ENCODE results near the gene BUD23.

Gene BUD23

GRCh38 chr7:73737491-73738219, 54.3 kb downstream of the BUD23 start:
- Histone ChIP-seq H3K27me3 (ENCODE audit: control insufficient read depth, insufficient read depth, low read length) (no peaks in the 10 kb centered on the region), H3K4me1 (peaks cover 21% of the 10 kb centered on the region), H3K27ac (no peak overlapping the region), H2AFZ (no peak overlapping the region), H3K4me2 (ENCODE audit: low read length) (peak overlapping the region; percentile 93), H3K9me3 (ENCODE audit: control insufficient read depth, low read length) (no peaks in the 10 kb centered on the region), H3K36me3 (ENCODE audit: control insufficient read depth, insufficient read depth, low read length) (no peaks in the 10 kb centered on the region), H3K4me3 (ENCODE audit: low read depth, low read length) (peak overlapping the region; percentile 81), H3K9ac (peak overlapping the region; percentile 24), H3K79me2 (no peaks in the 10 kb centered on the region)
- no peak for TF ChIP-seq CTCF (IDR thresholded peaks at IDR 0.05)

GRCh38 chr7:73738220-73738611, 54.8 kb downstream of the BUD23 start:
- no peaks in the 10 kb centered on the region for H3K9me3 ChIP-seq (ENCODE audit: control insufficient read depth, low read length)
- H3K9ac ChIP-seq = peak overlapping the region; percentile 24
- peak overlapping the region; percentile 89 for H3K27ac ChIP-seq
- no peaks in the 10 kb centered on the region for H3K36me3 ChIP-seq (ENCODE audit: control insufficient read depth, insufficient read depth, low read length)
- no peaks in the 10 kb centered on the region for H3K79me2 ChIP-seq
- peak overlapping the region; percentile 94 for H2AFZ ChIP-seq
- no peak for TF ChIP-seq CTCF (IDR thresholded peaks at IDR 0.05)
- H3K4me1 ChIP-seq = peaks cover 24% of the 10 kb centered on the region
- peak overlapping the region; percentile 81 for H3K4me3 ChIP-seq (ENCODE audit: low read depth, low read length)
- H3K4me2 ChIP-seq (ENCODE audit: low read length) = peak overlapping the region; percentile 93
- H3K27me3 ChIP-seq (ENCODE audit: control insufficient read depth, insufficient read depth, low read length) = no peaks in the 10 kb centered on the region

GRCh38 chr7:73738612-73739386, 55.4 kb downstream of the BUD23 start, which contains the start of gene ABHD11:
Gene ABHD11 (minus strand): TSS chr7:73738802. CDS start chr7:73738770, 32 bp downstream.
- Histone ChIP-seq H3K4me3 (ENCODE audit: low read depth, low read length) (peak within 1 kb of the TSS; percentile 81), H2AFZ (peak within 1 kb of the TSS; percentile 94), H3K27me3 (ENCODE audit: control insufficient read depth, insufficient read depth, low read length) (no peaks in the 10 kb centered on the region), H3K4me2 (ENCODE audit: low read length) (peak within 1 kb of the TSS; percentile 93), H3K9ac (peak within 1 kb of the TSS; percentile 28), H3K36me3 (ENCODE audit: control insufficient read depth, insufficient read depth, low read length) (no peaks in the 10 kb centered on the region), H3K27ac (peak within 1 kb of the TSS; percentile 89), H3K4me1 (peaks cover 30% of the 10 kb centered on the region), H3K79me2 (no peaks in the 10 kb centered on the region), H3K9me3 (ENCODE audit: control insufficient read depth, low read length) (no peaks in the 10 kb centered on the region)
- no peak for TF ChIP-seq CTCF (IDR thresholded peaks at IDR 0.05)

GRCh38 chr7:73739387-73739767, 56.0 kb downstream of the BUD23 start:
- Histone ChIP-seq H3K4me1 (peaks cover 30% of the 10 kb centered on the region), H3K27ac (peak overlapping the region; percentile 89), H3K4me2 (ENCODE audit: low read length) (peak overlapping the region; percentile 80), H3K4me3 (ENCODE audit: low read depth, low read length) (peak overlapping the region; percentile 81), H2AFZ (peak overlapping the region; percentile 84), H3K36me3 (ENCODE audit: control insufficient read depth, insufficient read depth, low read length) (no peaks in the 10 kb centered on the region), H3K79me2 (no peaks in the 10 kb centered on the region), H3K9me3 (ENCODE audit: control insufficient read depth, low read length) (no peaks in the 10 kb centered on the region), H3K27me3 (ENCODE audit: control insufficient read depth, insufficient read depth, low read length) (no peaks in the 10 kb centered on the region), H3K9ac (peak overlapping the region; percentile 28)
- no peak for TF ChIP-seq CTCF (IDR thresholded peaks at IDR 0.05)

Data from parathyroid adenoma (tissue), 2 donors.